Measurements from ENCODE around the gene MEIS3.

The MEIS3 gene

GRCh38 chr19:47404334-47405196 lies 14.8 kb downstream of the MEIS3 start:
- no peak overlapping the region for H3K4me3 ChIP-seq (ENCODE audit: severe bottlenecking)
- ATAC-seq (ENCODE audit: low read depth): no peak
- H3K27me3 ChIP-seq (ENCODE audit: insufficient read depth, poor library complexity, severe bottlenecking): peaks cover 7% of the 10 kb centered on the region
- DNase-seq (ENCODE audit: low spot score): no peak
- H3K9me3 ChIP-seq (ENCODE audit: severe bottlenecking): no peaks in the 10 kb centered on the region
- no peak for TF ChIP-seq CTCF (IDR thresholded peaks at IDR 0.05; ENCODE audit: poor library complexity, severe bottlenecking)
- H3K36me3 ChIP-seq (ENCODE audit: low read depth): no peaks in the 10 kb centered on the region
- H3K27ac ChIP-seq (ENCODE audit: poor library complexity, severe bottlenecking): no peak overlapping the region
- no peaks in the 10 kb centered on the region for H3K4me1 ChIP-seq (ENCODE audit: insufficient read depth, poor library complexity, severe bottlenecking)

- DNase-seq (ENCODE audit: low spot score): no peak
- no peaks in the 10 kb centered on the region for H3K4me1 ChIP-seq (ENCODE audit: insufficient read depth, poor library complexity, severe bottlenecking)
- TF ChIP-seq CTCF (IDR thresholded peaks at IDR 0.05; ENCODE audit: poor library complexity, severe bottlenecking): no peak
- H3K36me3 ChIP-seq (ENCODE audit: low read depth): no peaks in the 10 kb centered on the region
- H3K4me3 ChIP-seq (ENCODE audit: severe bottlenecking): no peak overlapping the region
- no peak for ATAC-seq (ENCODE audit: low read depth)
- H3K27me3 ChIP-seq (ENCODE audit: insufficient read depth, poor library complexity, severe bottlenecking): peaks cover 7% of the 10 kb centered on the region
- H3K9me3 ChIP-seq (ENCODE audit: severe bottlenecking): no peaks in the 10 kb centered on the region
- H3K27ac ChIP-seq (ENCODE audit: poor library complexity, severe bottlenecking): no peak overlapping the region
These were observed 16.8 kb downstream of the MEIS3 start for GRCh38 chr19:47402504-47402903.

GRCh38 chr19:47398707-47399597 lies 20.4 kb downstream of the MEIS3 start:
- ATAC-seq (ENCODE audit: low read depth) (no peak), DNase-seq (ENCODE audit: low spot score) (no peak)
- H3K4me1 ChIP-seq (ENCODE audit: insufficient read depth, poor library complexity, severe bottlenecking): no peaks in the 10 kb centered on the region
- no peak for TF ChIP-seq CTCF (IDR thresholded peaks at IDR 0.05; ENCODE audit: poor library complexity, severe bottlenecking)
- no peak overlapping the region for H3K4me3 ChIP-seq (ENCODE audit: severe bottlenecking)
- H3K27me3 ChIP-seq (ENCODE audit: insufficient read depth, poor library complexity, severe bottlenecking): no peaks in the 10 kb centered on the region
- H3K36me3 ChIP-seq (ENCODE audit: low read depth): no peaks in the 10 kb centered on the region
- no peak overlapping the region for H3K27ac ChIP-seq (ENCODE audit: poor library complexity, severe bottlenecking)
- H3K9me3 ChIP-seq (ENCODE audit: severe bottlenecking): no peaks in the 10 kb centered on the region

- no peak overlapping the region for H3K27ac ChIP-seq (ENCODE audit: poor library complexity, severe bottlenecking)
- H3K4me3 ChIP-seq (ENCODE audit: severe bottlenecking): no peak overlapping the region
- H3K36me3 ChIP-seq (ENCODE audit: low read depth): no peaks in the 10 kb centered on the region
- H3K27me3 ChIP-seq (ENCODE audit: insufficient read depth, poor library complexity, severe bottlenecking): no peaks in the 10 kb centered on the region
- peak; percentile 85 for TF ChIP-seq CTCF (IDR thresholded peaks at IDR 0.05; ENCODE audit: poor library complexity, severe bottlenecking)
- ATAC-seq (ENCODE audit: low read depth): peak; percentile 76
- no peaks in the 10 kb centered on the region for H3K4me1 ChIP-seq (ENCODE audit: insufficient read depth, poor library complexity, severe bottlenecking)
- H3K9me3 ChIP-seq (ENCODE audit: severe bottlenecking): no peaks in the 10 kb centered on the region
- DNase-seq (ENCODE audit: low spot score): no peak
These were observed 27.7 kb downstream of the MEIS3 start for GRCh38 chr19:47391510-47392223.
